Pancreas (tissue), 10 donors: ENCODE results near the gene PHACTR3. TPM values are rescaled to one million over a fixed set of nuclear protein-coding genes. Genes with fewer than 3 reads are reported as not detected.

Experiments
- ATAC-seq, 4 donors: fragments of 200-7000 bp; cut with Tn5 transposase; one replicate each; pipeline versions ENCODE4 v1.8.0 to v1.9.1; 2020; ENCODE audit warnings: mild to moderate bottlenecking in 4 of 4, moderate library complexity in 4 of 4
- DNase-seq, 6 donors: peaks; one replicate each; pipeline ENCODE4 v3.0.0-alpha.2; 2020
- FAIRE-seq: peaks from 2 replicates; lab custom pipeline; 2012; peaks lifted over from hg19 to GRCh38; lab: Jason Lieb, UNC
- H3K27ac ChIP-seq, 4 donors: fragments of 200-600 bp; sonication (generic); 1 replicate in 3 of 4; 2 replicates in 1 of 4; pipeline versions ENCODE4 v1.5.0 to v1.8.0; 2020
- H3K27me3 ChIP-seq, 4 donors: fragments of 200-600 bp; one replicate each; pipeline ENCODE4 v1.8.0; 2021
- H3K36me3 ChIP-seq, 3 donors: fragments of 200-600 bp; sonication (generic) in 1 of 3; one replicate each; pipeline versions ENCODE4 v1.5.0 to v1.8.0; 2020 to 2021
- H3K4me1 ChIP-seq, 3 donors: fragments of 200-600 bp; one replicate each; pipeline ENCODE4 v1.8.0; 2021
- H3K4me3 ChIP-seq, 4 donors: fragments of 200-600 bp; sonication (generic) in 2 of 4; one replicate each; pipeline versions ENCODE4 v1.5.0 to v1.8.0; 2020 to 2021
- H3K9me3 ChIP-seq, 4 donors: fragments of 200-600 bp; one replicate each; pipeline ENCODE4 v1.8.0; 2021
- WGBS, 2 donors: extraction: QIAGEN DNeasy Blood & Tissue Kit; methylation state at CpG; one replicate each; pipeline ENCODE4 v1.1.7; 2013; 5-methylcytosine and 5-hydroxymethylcytosine counted together
- intact Hi-C, 3 donors: fragments of 100-400 bp; cut with DNase I; formaldehyde crosslinking; loops; one replicate each; pipeline versions ENCODE4 v1.11.1 to v1.14.2; 2022
- polyA plus RNA-seq, 2 donors: library from polyadenylated mRNA; stranded (reverse); fragments of 200-250 nt; gene quantifications; one replicate each; pipeline ENCODE4 v1.2.3, GENCODE V29; 2013
- total RNA-seq, 6 donors: library from RNA; stranded (reverse); fragmentation: NEBNext Ultra II Directional in 4 of 6; extraction: Animal tissue kit (Norgen Biotek cat#: 25700) in 4 of 6; gene quantifications; one replicate each; pipeline versions ENCODE4 v1.2.1 to v1.2.4, GENCODE V29; 2021 to 2023
- TF ChIP-seq, protein P1 (sequence below), 4 donors: fragments of 200-600 bp; sonication (generic) in 3 of 4; IDR thresholded peaks; one replicate each; pipeline versions ENCODE4 v1.5.0 to v1.8.0; 2021; ENCODE audit warnings: antibody characterized with exemption in 4 of 4
- donor health status: healthy with polysubstance abuse.
- donor health status: DM: no; HTN: no; CAD: no; lungs with moderate emphysema.
- donor health status: DM: no; HTN: no; CAD: no.
- donor health status: control.
- donor health status: control.
- donor health status: Bipolar disorder and iron deficiency.
- donor health status: DM: yes; HTN: yes; CAD: no.
- donor health status: DM: no; HTN: no; CAD: no.
- donor health status: DM: no; HTN: no; CAD: no.
- donor health status: DM: yes; HTN: yes; CAD: no.

The PHACTR3 gene
- total and polyA plus RNA-seq, 8 donors = 0.14 to 1.5 (median 0.35) TPM; not detected in 3

DNA sequence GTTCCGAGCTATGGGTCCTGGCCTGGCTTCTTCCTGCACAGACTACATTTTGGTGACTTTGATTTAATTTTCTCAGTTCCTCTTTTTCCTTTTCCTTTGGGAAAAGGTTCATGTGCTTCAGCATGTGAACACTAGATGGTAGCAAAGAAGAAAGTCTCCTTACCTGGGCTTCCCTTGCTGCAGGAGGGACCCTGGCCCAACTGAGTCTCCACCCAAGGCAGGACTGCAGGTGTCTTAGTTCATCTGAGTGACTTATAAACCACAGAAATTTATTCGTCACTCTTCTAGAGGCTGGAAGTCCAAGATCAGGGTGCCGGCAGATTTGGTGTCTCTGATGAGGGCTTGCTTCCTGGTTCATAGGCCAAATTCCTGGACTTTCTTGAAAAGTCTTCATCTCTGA, 165.9 kb downstream of the PHACTR3 start:
- no peak for FAIRE-seq
- 65 to 70% methylated on average over 3 of the region's 3 CpGs for WGBS, 2 donors
- H3K4me1 ChIP-seq = no peaks in the 10 kb centered on the region
- no peak overlapping the region for H3K27ac ChIP-seq
- H3K4me3 ChIP-seq = no peak overlapping the region
- ATAC-seq = no peak
- TF ChIP-seq, protein P1, sequence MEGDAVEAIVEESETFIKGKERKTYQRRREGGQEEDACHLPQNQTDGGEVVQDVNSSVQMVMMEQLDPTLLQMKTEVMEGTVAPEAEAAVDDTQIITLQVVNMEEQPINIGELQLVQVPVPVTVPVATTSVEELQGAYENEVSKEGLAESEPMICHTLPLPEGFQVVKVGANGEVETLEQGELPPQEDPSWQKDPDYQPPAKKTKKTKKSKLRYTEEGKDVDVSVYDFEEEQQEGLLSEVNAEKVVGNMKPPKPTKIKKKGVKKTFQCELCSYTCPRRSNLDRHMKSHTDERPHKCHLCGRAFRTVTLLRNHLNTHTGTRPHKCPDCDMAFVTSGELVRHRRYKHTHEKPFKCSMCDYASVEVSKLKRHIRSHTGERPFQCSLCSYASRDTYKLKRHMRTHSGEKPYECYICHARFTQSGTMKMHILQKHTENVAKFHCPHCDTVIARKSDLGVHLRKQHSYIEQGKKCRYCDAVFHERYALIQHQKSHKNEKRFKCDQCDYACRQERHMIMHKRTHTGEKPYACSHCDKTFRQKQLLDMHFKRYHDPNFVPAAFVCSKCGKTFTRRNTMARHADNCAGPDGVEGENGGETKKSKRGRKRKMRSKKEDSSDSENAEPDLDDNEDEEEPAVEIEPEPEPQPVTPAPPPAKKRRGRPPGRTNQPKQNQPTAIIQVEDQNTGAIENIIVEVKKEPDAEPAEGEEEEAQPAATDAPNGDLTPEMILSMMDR (IDR thresholded peaks at IDR 0.05) = no peak
- no peak for DNase-seq
- intact Hi-C loops = no loop called here
- no peaks in the 10 kb centered on the region for H3K36me3 ChIP-seq
- no peaks in the 10 kb centered on the region for H3K27me3 ChIP-seq
- no peaks in the 10 kb centered on the region for H3K9me3 ChIP-seq

DNA sequence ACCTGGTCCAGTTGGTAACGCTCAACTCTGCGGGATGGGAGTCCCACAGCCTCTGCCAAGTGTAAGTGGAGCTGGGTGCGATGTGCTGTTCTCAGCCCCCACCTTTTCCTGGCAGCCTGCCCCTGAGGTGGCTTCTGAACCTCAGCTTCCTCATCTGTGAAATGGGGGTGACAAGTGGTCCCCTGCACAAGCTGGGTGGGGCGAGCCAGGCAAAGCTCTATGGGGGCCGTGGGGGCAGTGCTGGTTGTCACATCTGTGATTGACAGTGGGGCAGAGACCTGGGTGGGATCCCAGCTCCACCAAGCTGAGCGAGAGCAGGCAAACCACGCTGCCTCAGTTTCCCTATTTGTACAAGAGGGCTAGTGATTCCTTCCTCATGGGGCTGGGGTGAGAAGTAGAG, 166.5 kb downstream of the PHACTR3 start:
- Histone ChIP-seq H3K27me3 (no peaks in the 10 kb centered on the region), H3K27ac (no peak overlapping the region), H3K4me1 (no peaks in the 10 kb centered on the region), H3K36me3 (no peaks in the 10 kb centered on the region), H3K9me3 (no peaks in the 10 kb centered on the region), H3K4me3 (no peak overlapping the region)
- FAIRE-seq (no peak), ATAC-seq (no peak), DNase-seq (no peak)
- intact Hi-C loops = no loop called here
- 71 to 76% methylated on average over 7 of the region's 7 CpGs for WGBS, 2 donors
- TF ChIP-seq, protein P1 (IDR thresholded peaks at IDR 0.05) = no peak

DNA sequence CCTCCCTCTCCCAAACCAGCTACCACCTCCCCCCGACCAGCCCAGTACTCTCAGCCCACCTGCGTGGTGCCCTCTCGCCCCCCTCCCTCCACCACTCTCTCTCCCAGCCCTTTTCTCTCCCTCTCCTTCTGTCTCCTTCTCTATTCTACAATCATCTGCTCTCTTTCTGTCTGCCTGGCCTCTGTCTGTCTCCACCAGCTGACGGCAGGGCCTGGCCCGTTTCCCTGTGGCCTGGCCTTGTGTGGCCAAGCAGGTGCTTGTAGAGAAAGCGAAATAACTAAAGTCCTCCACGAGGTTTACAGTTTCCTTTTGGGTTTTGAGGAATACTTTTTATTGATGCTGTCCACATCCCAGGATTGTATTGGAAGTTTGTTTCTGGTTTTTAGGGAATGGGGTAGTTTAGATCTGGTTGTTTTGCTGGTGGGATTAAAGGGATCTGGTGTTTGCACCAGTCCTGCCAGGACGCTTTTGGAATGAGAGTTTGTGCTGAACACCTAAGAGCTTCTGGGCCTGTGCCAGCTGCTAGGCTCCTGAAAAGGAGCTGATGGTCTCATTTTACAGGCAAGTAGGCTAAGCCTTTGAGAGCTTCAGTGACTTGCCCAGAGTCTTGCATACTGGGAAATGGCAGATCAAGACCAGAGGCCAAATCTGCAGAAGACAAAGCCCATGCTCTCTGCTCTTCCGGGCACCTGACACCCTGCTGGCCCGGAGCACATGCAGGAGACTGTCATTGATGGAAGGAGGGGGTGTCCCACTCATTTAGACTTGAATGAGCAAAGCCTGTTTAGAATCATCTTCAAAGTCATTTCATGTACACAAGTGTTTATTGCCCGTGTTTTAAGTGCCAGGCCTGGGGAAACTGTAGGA, 167.4 kb downstream of the PHACTR3 start:
- DNase-seq = no peak
- Histone ChIP-seq H3K9me3 (no peaks in the 10 kb centered on the region), H3K4me1 (no peaks in the 10 kb centered on the region), H3K4me3 (no peak overlapping the region), H3K36me3 (no peaks in the 10 kb centered on the region), H3K27me3 (no peaks in the 10 kb centered on the region), H3K27ac (no peak overlapping the region)
- TF ChIP-seq, protein P1 (IDR thresholded peaks at IDR 0.05) = no peak
- no peak for FAIRE-seq
- intact Hi-C loops = no loop called here
- whole genome bisulfite sequencing, 2 donors = 50 to 53% methylated on average over 11 of the region's 11 CpGs
- ATAC-seq = no peak

DNA sequence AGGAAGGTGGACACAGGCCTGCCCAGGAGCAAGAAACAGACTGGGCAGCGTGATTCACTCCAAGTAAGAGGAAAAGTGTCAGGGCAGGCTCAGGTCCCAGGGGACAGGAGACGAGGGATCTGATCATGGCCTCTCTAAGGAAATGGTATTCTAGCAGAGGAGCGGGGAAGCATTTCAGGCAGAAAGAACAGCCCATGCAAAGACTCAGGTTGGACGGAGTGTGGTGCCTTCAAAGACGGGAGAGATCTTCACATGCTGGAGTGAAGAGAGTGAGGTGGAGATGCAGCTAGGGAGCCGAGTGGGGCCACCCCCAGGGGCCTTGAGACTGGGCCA, 168.0 kb downstream of the PHACTR3 start:
- DNase-seq (no peak), FAIRE-seq (no peak), ATAC-seq (no peak)
- TF ChIP-seq, protein P1 (IDR thresholded peaks at IDR 0.05) = no peak
- no peaks in the 10 kb centered on the region for H3K27me3 ChIP-seq
- no peaks in the 10 kb centered on the region for H3K4me1 ChIP-seq
- WGBS, 2 donors = 65 to 90% methylated on average over 5 to 6 of the region's 6 CpGs
- no peak overlapping the region for H3K4me3 ChIP-seq
- no peaks in the 10 kb centered on the region for H3K9me3 ChIP-seq
- intact Hi-C loops = no loop called here
- no peak overlapping the region for H3K27ac ChIP-seq
- H3K36me3 ChIP-seq = no peaks in the 10 kb centered on the region
